HG03280 (cell line): ENCODE measurements around the gene KLHDC4.
"Not testable (repeated sequence)": the region's sequence is repeated elsewhere in the genome, so short reads cannot be mapped to it uniquely, and the experiment has no call there.

Source experiments
- ATAC-seq: cut with Tn5 transposase; IDR thresholded peaks from one replicate; pipeline ENCODE4 v1.9.1; 2021; ENCODE audit warnings: mild to moderate bottlenecking, moderate library complexity; ENCODE audit not compliant: unreplicated experiment

KLHDC4 gene

DNA sequence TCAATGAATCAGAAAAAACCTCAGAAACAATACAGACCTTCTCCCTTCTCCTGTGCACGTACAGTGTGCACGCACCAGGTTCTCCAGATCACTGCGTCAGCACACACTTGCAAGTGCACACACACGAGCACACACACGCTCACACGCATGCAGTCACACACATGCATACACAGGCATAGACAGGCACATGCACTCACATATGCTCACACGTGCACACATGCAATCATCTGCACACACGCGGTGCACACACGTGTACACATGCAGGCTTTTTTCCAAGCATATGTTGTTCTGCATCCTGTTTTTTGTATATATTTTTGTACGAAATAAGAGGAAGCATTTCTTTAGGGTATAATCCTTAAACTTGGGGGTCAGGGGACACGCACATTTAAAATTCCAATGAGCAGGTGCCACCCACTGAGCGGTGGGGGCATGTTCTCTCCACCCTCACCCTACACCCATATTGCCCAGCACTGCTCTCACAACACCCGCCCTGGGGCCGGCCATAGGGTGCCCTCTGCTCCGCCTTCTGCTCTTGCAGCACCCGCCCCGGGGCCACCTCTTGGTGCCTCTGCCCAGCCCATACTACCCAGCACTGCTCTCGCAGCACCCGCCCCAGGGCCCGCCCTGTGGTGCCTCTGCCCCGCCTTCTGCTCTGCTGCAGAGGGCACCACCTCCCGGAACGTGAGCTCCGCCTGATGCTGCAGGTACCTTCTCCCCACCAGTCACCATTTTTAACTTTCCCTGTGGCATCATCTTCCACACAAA lies 20.9 kb downstream of the KLHDC4 start:
- no peak for ATAC-seq

DNA sequence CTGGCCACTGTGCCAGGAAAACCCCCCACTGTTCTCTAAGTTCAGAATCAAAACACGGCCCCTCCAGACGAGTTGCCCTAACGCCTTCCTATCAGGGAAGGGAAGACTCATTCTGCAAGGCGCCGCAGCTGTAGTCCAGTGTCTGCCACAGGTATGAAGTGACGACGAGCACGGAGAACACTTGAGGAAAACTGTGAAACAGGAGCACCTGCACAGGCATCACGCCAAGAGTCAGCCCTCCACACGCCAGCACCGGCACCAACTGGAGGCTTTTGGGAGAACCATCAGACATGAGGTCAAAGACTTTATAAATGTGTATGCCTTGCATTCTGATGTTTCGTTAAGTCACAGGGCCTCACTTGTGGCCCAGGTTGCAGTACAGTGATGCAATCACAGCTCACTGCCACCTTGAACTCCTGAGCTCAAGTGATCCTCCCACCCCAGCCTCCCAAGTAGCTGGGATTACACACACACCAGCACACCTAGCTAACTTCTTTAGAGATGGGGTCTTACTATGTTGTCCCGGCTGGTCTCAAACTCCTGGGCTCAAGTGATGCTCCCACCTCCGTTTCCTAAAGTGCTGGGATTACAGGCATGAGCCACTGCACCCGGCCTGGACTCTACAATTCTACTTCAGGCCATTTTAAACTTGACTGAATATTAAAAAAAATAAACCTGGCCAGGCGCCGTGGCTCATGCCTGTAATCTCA lies 22.9 kb downstream of the KLHDC4 start:
- no peak for ATAC-seq

DNA sequence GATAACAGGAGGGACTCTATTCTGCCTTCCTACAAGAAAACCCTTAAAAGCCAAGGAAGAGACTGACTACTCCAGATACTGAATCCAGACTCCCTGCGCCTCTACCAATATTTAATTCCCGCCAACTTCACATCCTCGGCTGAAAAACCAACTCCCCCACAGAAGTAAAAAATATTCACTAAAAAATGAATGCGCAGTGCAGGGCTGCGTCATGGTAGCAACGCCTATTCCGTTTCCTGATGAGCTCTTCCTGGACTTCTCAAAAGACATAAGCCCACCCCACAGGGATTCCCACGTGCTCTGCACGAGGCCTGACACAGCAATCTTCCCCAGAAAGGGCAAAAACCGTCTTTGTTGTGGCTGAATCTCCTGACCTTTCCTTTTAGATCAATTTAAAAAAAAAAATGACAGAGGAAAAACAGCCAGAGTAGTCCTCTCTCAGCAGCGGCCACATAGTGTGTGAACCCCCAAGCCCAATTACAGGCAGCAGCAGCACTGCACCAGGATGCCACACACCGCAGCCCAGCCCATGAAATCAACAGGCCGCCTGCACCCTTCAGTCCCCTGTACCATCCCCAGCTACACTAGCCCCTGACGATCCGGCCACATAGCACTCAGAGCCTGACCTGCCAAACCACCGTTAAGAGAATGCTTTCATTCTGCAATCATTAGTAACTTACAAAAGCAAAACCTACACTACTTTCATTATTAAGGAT lies 23.9 kb downstream of the KLHDC4 start:
- ATAC-seq: no peak

DNA sequence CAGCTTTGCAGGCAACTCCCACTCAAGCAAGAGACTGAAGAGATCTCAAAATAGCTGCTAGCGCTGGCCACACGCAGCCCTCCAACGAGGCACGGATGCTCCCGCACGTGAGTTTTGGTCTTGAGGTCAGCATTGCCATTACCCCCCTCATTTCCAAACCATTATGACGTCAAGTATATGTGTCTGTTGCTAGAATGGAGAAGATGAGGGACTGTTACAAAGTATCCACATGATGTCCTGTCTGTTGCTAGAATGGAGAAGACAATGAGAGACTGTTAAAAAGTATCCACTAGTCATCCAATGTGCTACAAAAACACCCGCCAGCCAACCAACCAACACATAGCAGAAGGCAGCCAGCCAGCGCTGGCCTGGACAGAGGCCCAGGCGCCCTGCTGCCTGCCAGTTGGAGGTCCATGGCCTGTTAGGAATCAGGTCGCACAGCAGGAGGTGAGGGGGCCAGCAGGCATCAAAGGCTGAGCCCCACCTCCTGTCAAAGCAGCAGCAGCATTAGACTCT lies 24.8 kb downstream of the KLHDC4 start:
- ATAC-seq: no peak

DNA sequence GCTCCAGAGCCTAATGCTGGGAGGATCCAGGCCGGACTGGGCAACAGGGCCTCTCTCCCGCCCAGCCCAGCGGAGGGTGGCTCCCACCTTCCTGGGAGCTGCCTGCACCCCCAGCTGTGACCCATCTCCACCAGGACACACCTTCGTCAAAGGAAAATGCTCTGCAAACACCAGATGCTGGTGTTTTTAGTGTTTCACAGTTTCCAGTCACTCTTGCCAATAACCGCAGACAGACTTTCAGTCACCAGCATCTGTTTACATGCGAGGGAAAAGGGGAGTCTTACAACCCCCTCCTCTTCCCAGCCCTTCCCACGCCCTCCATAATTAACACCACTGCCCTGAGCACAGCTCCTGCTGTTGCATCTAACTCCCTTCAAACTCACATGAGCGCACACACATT lies 25.3 kb downstream of the KLHDC4 start:
- ATAC-seq: no peak

DNA sequence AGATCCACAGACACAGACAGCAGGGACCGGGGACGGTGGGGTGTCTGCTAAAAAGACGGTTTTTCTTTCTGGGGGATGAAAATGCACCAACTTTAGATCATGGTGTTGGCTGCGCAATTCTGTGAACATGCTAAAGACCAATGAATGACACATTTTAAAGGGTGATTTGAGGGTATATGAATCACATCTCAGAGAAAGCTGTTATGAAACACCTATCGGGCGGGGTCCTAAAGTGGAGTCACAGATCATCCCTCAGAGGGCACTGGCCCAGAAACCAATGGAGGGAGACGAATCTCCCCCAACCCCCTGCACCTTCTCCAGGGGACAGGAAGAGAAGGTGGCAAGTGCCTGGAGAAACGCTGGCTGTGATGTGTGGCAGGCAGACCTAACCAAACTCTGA lies 26.0 kb downstream of the KLHDC4 start:
- no peak for ATAC-seq

DNA sequence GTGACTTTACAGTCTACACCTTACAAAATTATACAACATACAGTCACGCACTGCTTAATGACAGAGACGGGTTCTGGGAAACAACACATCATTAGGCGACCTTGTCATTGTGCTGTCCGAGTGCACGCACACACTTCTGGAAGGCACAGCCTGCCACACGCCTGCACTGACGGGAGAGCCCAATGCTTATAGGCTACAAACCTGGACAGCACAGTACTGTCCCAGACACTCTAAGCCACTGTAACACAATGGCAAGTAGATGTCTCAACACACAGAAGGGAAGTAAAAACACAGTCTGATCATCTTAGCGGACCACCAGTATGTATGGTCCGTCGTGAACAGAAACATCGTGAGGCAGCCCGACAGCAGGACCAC lies 29.8 kb downstream of the KLHDC4 start:
- no peak for ATAC-seq

DNA sequence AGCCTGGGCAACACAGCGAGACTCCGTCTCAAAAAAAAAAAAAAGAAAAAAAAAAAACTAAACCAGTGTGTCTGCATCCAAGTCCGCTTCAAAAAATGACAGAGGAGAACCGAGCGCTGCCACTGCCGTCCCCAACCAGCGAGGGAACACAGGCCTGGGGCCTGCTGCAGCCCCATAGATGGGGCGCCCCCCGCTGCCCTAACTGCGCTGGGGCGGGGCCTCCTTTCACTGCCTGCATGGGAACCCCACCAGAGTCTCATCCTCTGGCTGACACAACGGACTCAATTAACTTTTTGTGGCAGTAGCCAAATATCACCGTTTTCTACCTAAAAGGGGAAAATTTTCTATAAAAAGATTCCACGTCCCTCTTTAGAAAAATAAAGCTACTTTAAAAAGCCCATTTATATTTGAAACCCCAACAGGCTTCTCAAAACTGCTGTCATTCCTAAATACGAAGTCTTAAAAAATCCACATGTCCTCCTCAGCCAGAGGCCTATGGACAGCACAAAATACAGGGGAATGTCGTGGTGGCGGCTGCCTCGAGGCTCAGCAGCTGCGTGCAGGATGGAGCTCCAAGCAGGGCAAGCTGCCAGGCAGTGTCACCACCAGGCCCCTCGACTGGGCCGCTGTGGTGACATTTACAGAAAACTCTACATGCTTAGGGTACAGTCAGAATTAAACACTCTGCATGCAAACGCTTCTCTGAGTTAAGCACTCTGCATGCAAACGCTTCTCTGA lies 30.3 kb downstream of the KLHDC4 start:
- ATAC-seq: no peak

DNA sequence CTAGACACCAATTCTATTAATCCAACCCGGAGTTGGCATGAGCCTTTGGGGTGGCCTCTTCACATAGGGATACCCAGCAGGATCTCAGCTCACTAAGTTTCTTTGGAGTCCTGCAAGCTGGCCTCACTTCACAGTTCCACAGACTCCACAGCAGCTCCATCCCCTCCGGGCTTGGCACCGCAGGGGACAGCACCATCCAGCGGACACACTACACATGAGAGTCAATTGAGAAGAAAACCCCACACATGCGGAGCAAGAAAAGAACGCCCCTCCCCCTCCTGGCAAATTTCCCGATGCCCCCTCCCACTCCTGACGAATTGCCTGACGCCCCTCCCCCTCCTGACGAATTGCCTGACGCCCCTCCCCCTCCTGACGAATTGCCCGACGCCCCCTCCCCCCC lies 31.1 kb downstream of the KLHDC4 start:
- ATAC-seq: no peak

DNA sequence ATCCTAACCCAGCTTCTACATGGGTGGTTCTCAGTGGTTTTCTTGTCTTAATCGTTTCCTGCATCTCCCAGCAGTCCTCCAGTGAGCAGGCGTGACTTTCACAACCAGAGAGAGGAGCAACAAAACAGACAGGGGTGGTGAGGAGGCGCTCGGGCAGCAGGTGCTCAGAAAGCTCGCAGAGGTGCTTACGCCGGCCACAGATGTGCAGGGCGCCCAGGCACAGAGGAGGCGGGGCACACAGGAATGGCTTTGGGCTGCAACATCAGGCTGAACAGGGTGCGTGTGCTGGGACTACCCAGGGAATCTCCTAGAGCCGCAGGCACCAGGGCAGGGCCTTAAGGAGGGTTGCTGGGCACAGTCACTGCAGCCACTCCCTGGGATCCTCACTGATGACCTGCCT lies 32.6 kb downstream of the KLHDC4 start:
- no peak for ATAC-seq

DNA sequence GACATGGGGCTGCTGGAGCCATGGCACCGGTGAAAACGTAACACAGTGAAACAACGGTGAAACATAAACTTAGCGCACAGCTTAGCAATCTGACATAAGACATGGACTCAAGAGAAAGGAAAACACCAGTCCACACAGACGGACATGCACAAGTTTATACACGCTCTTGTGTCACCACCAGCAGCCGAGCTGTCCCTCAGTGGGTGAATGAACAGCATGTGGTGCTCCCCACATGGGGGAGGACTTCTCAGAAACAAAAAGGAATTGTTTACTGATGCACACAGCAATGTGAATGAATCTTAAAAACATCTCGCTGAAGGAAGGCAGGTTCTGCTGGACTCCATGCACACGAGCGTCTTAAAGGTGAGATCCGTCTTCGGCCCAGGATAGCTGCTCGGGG lies 34.2 kb downstream of the KLHDC4 start:
- ATAC-seq: no peak

DNA sequence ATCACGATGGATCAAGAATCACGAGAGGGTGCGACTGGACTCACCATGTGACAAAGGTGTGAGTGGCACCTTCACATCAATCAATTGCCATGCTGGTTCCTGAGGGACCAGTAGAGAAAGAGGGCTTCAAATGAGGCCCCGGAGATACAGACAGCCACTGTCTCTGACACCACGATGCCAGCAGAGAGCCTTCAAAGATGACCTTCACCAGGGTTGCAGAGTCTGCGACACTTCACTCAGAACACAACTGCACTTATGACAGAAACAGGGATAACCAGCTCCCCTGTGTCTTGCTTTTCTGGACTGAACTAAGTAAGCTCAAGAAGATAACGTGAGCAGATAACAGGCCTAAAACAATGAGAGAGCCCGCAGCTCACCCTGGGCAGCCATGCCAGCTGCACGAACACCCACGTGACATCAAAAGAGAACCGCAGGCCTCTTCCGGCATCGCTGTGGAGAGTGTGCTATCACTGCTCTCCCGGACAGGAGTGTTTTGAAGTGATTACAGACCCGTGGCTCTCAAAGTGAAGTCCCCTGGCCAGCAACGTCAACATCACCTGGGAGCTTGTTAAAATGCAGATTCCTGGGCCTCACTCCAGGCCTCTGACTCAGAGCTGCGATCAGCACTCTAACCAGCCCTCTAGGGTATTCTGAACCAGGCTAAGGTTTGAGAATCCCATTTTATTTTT lies 36.4 kb downstream of the KLHDC4 start:
- ATAC-seq: peak; percentile 64

DNA sequence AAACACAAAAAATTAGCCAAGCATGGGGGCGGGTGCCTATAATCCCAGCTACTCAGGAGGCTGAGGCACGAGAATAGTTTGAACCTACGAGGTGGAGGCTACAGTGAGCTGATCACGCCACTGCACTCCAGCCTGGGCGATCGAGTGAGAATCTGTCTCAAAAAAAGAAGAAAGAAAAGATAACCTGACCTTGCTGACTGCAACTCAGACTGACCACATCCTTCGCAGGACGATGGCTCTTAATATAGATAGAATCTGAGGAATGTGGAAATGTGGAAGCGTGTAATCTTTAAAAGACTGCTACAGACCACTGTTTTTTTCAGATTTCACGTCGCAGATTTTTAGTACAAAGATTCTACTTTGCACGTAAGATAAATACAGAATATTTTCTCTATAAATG lies 37.8 kb downstream of the KLHDC4 start:
- no peak for ATAC-seq

DNA sequence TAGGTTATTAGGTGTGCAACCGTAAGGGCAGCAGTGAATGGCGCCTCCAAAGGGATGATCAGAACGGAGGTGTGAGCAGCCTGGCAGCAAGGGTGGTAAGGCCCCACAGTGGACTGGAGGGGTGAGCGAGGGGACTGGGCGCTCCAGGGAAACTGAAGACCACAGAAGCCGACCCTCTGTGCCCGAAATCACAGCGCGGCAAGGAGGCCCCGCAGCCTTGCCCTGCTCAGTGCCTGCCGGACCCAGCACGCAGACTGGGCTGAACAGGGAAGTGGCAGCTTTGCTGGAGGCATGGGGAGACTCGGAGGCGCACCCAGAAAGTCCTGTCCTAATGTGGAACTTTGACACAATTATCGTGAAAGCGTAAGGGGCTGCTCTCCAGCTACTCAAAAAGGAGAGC lies 38.4 kb downstream of the KLHDC4 start:
- ATAC-seq: no peak

DNA sequence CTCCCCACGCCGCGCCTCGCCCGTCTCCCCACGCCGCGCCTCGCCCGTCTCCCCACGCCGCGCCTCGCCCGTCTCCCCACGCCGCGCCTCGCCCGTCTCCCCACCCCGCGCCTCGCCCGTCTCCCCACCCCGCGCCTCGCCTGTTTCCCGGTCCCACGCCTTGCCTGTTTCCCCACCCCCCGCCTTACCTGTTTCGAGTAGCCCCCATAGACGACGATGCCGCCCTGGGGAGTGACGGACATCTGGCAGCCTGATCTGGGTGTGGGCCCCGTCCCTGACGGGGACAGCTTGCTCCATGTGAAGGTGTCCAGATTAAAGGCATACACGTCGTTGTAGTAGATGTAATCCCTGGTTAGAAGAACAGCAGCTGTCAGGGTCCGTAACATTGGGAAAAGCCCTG lies 39.2 kb downstream of the KLHDC4 start:
- ATAC-seq: not testable (repeated sequence)

DNA sequence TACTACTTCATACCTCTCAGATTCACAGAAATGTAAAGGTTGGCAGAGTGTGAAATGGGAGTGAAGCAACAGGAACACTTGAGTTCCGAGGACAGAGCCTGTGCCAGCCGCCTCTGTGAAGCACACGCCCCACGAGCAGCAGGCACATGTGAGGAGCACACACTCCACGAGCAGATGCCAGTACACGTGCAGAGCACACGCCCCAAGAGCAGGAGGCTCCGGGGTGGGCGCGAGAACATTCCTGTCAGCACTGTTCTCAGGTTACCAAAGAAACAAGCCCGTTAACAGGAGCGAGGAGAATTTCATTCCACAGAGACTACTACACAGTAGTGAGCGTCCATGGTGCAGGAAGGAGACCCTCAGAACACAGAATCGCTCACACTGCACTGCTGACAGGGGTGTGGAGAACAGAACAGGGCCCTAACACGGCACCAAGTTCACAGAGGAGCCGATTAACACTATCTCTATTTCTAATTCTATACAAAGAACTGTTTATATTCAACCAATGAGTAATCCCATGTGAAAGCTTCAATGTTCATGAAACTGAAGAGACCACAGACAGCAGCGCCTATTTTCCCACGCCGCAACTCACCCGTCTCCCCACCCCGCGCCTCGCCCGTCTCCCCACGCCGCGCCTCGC lies 40.1 kb downstream of the KLHDC4 start:
- ATAC-seq: no peak

DNA sequence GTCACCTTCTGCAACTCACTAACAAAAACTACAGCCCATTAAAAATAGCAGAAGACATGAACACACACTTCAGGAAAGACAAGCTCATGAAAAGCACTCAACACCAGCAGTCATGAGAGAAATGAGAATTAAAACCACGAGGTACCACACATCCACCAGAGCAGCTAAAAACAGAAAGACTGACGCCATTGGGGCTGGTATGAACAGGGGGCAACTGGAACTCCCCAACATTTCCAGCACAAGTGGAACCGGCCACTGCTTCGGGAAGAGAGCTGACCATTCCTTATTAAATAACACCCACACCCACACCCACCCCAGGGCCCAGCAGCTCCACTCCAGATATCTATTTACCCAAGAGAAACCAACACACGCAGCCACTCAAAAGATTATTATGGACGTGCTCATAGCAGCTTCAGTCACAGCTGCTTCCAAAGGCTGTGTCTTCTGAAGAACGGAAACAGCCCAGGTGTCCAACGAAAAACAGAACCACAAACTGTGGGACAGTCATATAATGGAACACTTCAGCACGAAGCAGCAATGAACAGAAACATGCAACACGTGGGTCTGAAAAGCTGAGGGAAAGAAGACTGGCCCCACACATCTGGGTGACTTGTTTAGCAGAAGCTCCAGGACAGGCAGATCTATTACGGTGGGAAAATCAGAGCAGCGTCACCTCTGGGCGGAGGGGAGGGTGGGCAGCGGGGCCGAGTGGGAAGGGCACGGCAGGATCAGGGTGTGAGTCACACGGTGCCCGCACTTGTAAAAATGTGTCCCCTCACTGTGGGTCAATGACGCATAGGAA lies 41.1 kb downstream of the KLHDC4 start:
- ATAC-seq: no peak

DNA sequence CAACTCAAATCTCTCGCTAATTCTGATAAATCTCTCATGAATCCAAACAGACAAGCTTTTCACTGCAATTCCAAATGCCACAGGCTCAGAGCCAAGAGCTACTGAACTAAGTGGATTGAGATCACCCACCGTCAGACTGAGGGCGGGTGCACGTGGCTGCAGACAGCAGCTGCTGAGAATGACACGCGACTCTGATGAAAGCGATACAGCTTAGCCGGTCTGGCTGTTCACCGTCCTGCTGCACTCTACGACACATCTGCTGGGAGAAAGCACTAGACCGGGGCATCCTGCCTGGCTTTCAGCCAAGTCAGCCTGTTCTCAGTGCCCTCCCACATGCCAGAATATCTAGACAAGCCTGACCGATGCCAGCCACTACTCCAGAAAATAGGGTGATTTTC lies 42.6 kb downstream of the KLHDC4 start:
- ATAC-seq: no peak

DNA sequence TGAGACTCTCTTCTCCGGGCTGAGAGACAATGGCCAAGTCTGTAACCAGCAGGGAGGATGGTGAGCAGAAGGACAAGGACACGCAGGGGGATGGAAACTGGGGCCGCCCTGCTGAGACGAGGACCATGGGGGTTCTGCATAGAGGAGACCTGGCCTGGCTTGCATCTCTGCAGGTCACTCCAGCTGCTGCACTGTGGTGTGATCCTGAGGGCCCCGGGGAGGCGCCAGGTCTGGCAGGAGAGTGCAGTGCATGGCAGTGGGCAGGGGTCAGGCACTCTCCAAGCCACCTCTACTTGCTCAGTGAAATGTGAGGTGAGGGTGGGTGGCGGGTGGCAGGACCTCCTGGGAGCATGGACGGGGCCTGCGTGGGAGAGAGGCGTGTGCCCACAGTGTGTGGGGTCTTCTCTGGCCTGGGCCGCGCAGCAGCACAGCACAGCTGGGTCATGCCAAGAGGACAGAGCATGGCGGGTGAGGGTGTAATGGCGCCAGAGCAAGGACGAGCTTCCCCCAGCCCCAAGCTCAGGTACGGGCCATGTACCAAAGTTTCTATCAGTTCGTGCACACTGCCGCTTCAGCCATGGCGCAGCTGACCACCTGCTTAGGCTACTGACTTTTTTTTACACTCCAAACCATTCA lies 43.1 kb downstream of the KLHDC4 start:
- no peak for ATAC-seq
